Astrocyte of the cerebellum (primary cell): ENCODE data around the gene VSTM5.

Experiments used
- DNase-seq: peaks from one replicate; pipeline ENCODE4 v3.0.0-alpha.2; 2011; ENCODE audit warnings: low read depth
- H3K4me3 ChIP-seq: 2 replicates; pipeline ENCODE4 v1.5.1; 2011; ENCODE audit warnings: mild to moderate bottlenecking, low read depth, low read length, moderate library complexity
- in situ Hi-C: cut with HindIII; loops from 2 replicates; pipeline ENCODE4 v1.10.0; 2017; ENCODE audit warnings: low sequenced_read_pairs
- TF ChIP-seq, protein P1 (sequence below): IDR thresholded peaks from 2 replicates; pipeline ENCODE4 v1.5.1; 2012; ENCODE audit warnings: low read length, low read depth, moderate library complexity, mild to moderate bottlenecking; ENCODE audit errors: missing control alignments

VSTM5 gene

DNA sequence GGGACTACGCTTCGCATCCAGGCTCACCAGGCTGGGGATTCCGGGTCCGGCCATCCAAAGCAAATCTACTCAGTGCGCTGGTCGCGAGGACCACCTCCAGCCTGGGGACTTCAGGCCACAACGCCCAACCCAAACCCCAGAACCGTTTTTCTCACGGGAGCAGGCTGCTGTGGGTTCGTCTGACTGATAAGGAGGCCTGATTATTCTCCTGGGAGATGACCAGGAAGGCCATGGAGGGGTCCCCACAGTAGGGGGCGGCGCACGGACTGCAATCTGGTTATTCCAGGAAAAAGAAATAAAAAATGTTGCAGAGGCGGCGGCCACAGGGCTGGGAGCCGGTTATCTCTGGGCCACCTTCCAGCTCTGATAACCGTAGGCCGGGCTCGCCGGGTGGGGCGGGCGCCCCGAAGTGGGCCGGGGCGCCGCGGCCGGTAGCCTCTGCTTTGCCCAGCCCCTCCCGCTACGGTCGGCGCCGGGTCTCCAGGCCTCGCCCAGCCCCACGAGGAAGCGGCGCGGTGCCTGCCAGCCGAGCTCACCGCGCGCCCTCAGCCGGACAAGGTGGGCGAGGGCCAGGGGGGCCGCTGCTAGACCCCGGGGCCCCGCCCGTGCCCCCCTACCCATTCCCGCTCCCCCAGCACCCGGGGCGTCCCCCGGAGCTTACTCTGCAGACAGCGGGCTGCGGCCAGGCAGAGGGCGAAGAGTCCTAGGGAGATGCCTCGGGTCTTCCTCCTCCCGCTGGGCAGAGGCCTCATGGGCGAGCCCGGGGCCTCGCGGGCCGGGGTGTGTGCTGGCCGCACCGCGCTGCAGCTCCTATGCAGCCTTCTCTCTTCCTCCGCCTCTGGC lies 446 bp downstream of the VSTM5 start:
- in situ Hi-C loops: no loop called here
- TF ChIP-seq, protein P1, sequence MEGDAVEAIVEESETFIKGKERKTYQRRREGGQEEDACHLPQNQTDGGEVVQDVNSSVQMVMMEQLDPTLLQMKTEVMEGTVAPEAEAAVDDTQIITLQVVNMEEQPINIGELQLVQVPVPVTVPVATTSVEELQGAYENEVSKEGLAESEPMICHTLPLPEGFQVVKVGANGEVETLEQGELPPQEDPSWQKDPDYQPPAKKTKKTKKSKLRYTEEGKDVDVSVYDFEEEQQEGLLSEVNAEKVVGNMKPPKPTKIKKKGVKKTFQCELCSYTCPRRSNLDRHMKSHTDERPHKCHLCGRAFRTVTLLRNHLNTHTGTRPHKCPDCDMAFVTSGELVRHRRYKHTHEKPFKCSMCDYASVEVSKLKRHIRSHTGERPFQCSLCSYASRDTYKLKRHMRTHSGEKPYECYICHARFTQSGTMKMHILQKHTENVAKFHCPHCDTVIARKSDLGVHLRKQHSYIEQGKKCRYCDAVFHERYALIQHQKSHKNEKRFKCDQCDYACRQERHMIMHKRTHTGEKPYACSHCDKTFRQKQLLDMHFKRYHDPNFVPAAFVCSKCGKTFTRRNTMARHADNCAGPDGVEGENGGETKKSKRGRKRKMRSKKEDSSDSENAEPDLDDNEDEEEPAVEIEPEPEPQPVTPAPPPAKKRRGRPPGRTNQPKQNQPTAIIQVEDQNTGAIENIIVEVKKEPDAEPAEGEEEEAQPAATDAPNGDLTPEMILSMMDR: no peak

DNA sequence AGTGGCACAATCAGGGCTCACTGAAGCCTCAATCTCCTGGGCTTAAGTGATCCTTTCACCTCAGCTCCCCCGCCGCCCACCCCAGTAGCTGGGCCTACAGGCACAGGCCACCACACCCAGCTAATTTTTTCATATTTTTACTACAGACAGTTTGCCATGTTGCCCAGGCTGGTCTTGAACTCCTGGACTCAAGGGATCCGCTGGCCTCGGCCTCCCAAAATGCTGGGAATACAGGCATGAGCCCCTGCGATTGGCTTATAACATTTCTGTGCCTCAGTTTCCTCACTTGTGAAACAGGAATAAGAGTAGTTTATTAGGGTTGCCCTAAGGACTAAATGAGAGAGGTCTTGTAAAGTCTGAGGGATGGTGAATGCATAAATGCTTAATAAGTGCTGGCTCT lies 1.2 kb downstream of the VSTM5 start:
- no peak for DNase-seq
- in situ Hi-C loops: no loop called here
- no peak overlapping the region for H3K4me3 ChIP-seq
- TF ChIP-seq, protein P1: no peak

More for the DNA sequence above, 446 bp downstream of the VSTM5 start:
- DNase-seq: no peak
- peak overlapping the region; percentile 33 for H3K4me3 ChIP-seq

DNA sequence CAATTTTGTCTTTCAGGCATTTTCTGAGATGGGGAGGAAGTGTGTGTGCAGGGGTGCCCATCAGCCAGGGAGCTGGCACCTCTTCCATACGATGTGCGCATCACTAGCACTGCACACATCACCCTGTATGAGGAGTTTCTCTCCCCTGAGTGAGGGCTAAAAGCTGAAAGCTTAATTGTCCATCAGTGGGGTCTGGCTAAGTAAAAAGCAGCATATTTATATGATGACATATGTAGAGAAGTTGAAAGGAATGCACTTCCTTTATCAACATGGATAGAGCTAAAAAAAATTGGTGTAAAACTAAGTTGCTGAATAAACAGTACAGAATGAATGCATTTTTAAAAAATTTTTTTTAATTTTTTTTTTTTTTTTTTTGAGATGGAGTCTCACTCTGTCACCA lies 4.0 kb downstream of the VSTM5 start:
- in situ Hi-C loops: no loop called here
- no peak overlapping the region for H3K4me3 ChIP-seq
- DNase-seq: no peak
- TF ChIP-seq, protein P1: no peak

DNA sequence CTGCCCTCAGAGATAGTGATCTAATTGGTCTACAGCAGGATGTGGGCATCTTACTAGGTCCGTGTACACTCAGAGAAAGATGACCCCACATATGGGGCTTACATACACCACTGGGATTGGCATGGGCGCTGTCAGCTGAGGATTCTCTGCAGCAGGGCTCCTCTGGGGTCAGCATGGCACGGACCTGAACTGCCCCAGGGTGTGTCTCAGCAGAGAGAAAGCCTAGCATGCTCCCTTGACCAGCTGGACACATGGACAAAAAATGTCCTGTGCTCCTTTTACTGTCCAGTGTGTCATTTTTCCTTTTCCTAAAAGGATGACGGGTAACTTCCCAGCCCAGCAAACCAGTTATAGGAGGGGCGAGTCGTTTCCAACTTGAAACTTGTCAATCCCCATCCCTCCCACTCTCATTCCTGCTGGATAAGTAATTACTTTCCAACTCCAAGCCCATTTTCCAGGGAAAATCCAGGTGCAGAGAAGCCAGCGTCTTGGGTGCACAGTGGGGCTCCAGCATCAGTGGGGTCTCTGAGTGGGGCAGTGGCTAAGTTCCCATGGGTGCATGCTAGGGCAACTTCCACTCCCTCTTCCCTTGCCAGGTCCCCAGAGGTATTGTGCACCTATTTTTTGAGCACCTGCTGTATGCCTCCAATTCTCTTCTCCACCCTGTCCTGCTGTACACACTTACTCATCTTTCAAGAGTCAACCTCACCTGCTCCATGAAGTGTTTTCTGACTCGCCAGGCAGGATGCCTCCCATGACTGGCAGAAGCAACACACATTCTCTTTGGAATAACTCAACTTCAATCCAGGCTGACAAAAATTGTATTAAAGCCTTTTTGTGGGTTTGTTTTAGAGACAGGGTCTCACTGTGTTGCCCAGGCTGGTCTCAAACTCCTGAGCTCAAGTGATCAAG lies 5.0 kb downstream of the VSTM5 start:
- no peak overlapping the region for H3K4me3 ChIP-seq
- no peak for DNase-seq
- in situ Hi-C loops: no loop called here
- TF ChIP-seq, protein P1: no peak

DNA sequence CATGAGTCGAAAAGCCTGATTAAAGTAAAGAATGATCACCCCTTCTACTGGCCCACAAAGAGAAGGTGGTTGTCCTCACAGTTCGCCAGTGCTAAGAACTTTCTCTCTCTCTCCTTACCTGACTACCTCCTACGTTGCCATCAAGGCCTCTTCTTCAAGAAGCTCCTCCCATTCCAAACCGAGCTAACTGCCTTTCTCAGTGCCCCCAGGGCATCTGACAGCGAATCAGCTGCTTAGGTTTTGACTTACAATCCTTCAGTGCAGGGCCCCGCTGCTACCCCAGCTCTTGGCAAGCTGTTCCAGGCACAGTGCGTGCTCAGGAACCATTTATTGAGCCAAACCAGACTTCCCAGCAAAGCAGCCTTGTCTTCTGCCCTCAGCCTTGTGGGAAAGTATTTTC lies 5.8 kb downstream of the VSTM5 start:
- in situ Hi-C loops: no loop called here
- H3K4me3 ChIP-seq: no peak overlapping the region
- TF ChIP-seq, protein P1: no peak
- DNase-seq: no peak

DNA sequence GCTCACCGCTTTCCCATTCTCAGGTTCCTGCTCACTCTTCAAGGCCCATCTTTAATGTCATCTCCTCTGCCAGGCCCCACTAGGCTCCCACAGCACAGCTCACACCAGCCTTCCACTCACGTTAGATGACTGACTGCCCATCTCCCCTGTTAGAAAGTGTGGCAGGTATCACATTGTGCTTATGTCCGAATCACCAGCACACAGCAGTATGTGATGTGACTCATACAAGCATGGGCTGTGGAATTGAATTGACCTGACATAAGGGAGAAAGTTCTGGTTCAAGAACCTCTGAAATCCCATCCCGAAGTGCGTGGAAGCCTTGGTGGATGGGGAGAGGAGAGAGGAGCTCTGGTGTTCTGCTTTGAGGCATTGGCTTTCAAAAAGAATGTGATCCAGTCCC lies 6.5 kb downstream of the VSTM5 start:
- H3K4me3 ChIP-seq: no peak overlapping the region
- DNase-seq: no peak
- TF ChIP-seq, protein P1: no peak
- in situ Hi-C loops: no loop called here
